ENCODE data around the gene CACNG1. TPM values are rescaled to one million over a fixed set of nuclear protein-coding genes. Genes with fewer than 3 reads are reported as not detected.

The CACNG1 gene, protein sequence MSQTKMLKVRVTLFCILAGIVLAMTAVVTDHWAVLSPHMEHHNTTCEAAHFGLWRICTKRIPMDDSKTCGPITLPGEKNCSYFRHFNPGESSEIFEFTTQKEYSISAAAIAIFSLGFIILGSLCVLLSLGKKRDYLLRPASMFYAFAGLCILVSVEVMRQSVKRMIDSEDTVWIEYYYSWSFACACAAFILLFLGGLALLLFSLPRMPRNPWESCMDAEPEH
- not detected for total RNA-seq
- polyA plus RNA-seq = not detected

DNA sequence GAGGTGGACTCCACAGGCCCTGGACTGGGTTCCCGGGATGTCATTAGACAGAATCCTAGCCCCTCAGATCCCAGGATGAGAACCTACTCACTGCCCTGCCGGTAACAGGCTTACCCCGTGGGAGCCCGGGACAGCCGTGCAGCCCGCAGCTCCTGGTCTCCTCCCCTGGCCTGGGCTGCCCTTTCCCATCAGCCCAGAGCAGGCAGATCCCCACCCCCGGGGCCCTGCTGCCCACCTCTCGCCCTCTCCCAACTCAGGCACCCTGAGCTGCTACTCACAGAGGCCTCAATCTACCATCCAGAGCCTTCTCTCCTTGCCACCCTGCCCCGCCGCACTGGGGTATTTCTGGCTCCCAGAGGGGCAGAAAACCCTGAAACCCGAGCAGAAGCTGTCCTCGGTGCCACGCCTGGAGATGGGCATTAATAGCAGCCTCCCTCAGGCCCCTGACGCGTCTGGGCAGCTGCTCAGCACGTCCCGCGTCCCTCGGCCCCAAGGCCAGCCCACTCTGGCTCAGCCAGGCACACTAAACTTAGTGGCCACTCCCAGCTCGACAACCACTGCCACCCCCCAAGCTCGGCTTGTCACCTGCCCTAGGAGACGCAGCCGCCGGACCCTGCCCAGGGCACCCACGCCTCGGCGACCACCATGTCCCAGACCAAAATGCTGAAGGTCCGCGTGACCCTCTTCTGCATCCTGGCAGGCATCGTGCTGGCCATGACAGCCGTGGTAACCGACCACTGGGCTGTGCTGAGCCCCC is at the start of gene CACNG1:
CACNG1 (plus strand) TSS at position 539 of the 757 bp plus-strand sequence; CDS start at position 646, 107 bp downstream.
- 93% methylated on average over 32 of the region's 32 CpGs for WGBS
- Histone ChIP-seq H3K4me3 (ENCODE audit: low read depth in 1 of 3, low read length in 3 of 3) (no peak within 1 kb of the TSS), H3K9me3 (ENCODE audit: control insufficient read depth in 4 of 4, low read length in 3 of 4) (peaks cover 2 to 9% (median 3%) of the 10 kb centered on the region in 4 donors), H3K36me3 (ENCODE audit: control insufficient read depth in 4 of 4, insufficient read depth in 3 of 4, low read depth in 1 of 4, low read length in 3 of 4) (no peaks in the 10 kb centered on the region), H3K27me3 (ENCODE audit: control insufficient read depth in 4 of 4, insufficient read depth in 4 of 4, low read length in 3 of 4) (no peaks in the 10 kb centered on the region), H3K27ac (ENCODE audit: low read depth in 1 of 2, low read length in 2 of 2) (no peak within 1 kb of the TSS), H3K4me1 (ENCODE audit: control insufficient read depth in 4 of 4, insufficient read depth in 4 of 4, low read length in 3 of 4) (no peaks in the 10 kb centered on the region), H3K9ac (ENCODE audit: low read depth in 1 of 2, low read length in 2 of 2) (no peak within 1 kb of the TSS)
- no peak for DNase-seq (ENCODE audit: low spot score)
- TF ChIP-seq, protein P1, sequence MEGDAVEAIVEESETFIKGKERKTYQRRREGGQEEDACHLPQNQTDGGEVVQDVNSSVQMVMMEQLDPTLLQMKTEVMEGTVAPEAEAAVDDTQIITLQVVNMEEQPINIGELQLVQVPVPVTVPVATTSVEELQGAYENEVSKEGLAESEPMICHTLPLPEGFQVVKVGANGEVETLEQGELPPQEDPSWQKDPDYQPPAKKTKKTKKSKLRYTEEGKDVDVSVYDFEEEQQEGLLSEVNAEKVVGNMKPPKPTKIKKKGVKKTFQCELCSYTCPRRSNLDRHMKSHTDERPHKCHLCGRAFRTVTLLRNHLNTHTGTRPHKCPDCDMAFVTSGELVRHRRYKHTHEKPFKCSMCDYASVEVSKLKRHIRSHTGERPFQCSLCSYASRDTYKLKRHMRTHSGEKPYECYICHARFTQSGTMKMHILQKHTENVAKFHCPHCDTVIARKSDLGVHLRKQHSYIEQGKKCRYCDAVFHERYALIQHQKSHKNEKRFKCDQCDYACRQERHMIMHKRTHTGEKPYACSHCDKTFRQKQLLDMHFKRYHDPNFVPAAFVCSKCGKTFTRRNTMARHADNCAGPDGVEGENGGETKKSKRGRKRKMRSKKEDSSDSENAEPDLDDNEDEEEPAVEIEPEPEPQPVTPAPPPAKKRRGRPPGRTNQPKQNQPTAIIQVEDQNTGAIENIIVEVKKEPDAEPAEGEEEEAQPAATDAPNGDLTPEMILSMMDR (IDR thresholded peaks at IDR 0.05; ENCODE audit: low read depth, low read length, missing input control) = no peak
- TF ChIP-seq, protein P2, sequence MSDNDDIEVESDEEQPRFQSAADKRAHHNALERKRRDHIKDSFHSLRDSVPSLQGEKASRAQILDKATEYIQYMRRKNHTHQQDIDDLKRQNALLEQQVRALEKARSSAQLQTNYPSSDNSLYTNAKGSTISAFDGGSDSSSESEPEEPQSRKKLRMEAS (IDR thresholded peaks at IDR 0.05) = no peak
- TF ChIP-seq SP1 (IDR thresholded peaks at IDR 0.05) = no peak
- no peak for TF ChIP-seq HNF4G (IDR thresholded peaks at IDR 0.05)
- TF ChIP-seq RAD21 (IDR thresholded peaks at IDR 0.05) = no peak
- TF ChIP-seq, protein P3, sequence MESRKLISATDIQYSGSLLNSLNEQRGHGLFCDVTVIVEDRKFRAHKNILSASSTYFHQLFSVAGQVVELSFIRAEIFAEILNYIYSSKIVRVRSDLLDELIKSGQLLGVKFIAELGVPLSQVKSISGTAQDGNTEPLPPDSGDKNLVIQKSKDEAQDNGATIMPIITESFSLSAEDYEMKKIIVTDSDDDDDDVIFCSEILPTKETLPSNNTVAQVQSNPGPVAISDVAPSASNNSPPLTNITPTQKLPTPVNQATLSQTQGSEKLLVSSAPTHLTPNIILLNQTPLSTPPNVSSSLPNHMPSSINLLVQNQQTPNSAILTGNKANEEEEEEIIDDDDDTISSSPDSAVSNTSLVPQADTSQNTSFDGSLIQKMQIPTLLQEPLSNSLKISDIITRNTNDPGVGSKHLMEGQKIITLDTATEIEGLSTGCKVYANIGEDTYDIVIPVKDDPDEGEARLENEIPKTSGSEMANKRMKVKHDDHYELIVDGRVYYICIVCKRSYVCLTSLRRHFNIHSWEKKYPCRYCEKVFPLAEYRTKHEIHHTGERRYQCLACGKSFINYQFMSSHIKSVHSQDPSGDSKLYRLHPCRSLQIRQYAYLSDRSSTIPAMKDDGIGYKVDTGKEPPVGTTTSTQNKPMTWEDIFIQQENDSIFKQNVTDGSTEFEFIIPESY (IDR thresholded peaks at IDR 0.05) = no peak
- no peak for TF ChIP-seq FOXA2 (IDR thresholded peaks at IDR 0.05)

DNA sequence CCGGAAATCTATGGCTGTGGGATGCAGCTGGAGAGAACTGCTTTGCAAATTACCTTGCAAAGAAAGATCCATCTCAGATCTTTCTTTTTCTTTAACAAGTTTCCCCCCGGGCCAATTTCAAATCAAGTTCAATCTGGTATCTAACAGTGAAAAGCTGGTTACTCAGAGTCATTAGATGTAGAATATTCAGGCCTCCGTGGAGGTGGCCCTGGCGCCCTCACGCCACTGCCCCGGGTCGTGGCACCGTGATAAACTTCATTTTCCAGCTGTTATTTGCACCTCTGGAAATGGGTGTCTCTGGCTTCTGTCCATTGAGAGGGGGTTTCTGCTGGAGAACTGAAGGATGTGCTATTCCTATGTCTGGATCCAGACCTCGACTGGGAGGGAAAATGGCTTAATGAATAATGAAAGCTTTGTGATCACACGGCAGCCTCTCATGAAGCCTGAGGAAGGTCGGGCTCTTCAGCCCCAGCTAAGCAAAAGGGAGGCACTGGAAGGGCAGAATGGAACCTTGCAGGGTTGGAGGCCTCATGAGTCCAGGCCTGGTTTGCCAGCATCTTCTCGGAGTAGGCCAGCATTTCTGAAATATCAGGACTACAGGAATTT is 49.3 kb upstream of the CACNG1 start:
- no peaks in the 10 kb centered on the region for H3K9me3 ChIP-seq (ENCODE audit: control insufficient read depth in 4 of 4, low read length in 3 of 4)
- H3K27ac ChIP-seq (ENCODE audit: low read depth in 1 of 2, low read length in 2 of 2) = no peak overlapping the region
- H3K4me1 ChIP-seq (ENCODE audit: control insufficient read depth in 4 of 4, insufficient read depth in 4 of 4, low read length in 3 of 4) = no peaks in the 10 kb centered on the region
- H3K4me3 ChIP-seq (ENCODE audit: low read depth in 1 of 3, low read length in 3 of 3) = no peak overlapping the region
- WGBS = 83% methylated on average over 12 of the region's 12 CpGs
- H3K36me3 ChIP-seq (ENCODE audit: control insufficient read depth in 4 of 4, insufficient read depth in 3 of 4, low read depth in 1 of 4, low read length in 3 of 4) = no peaks in the 10 kb centered on the region
- TF ChIP-seq EGR1 (IDR thresholded peaks at IDR 0.05; ENCODE audit: low read depth in 2 of 2) (no peak), HNF4G (IDR thresholded peaks at IDR 0.05) (no peak), HNF4A (conservative IDR thresholded peaks at IDR 0.05) (no peak), GABPA (IDR thresholded peaks at IDR 0.05 in 1 of 2, conservative IDR thresholded peaks at IDR 0.05 in 1 of 2) (no peak), FOXA2 (IDR thresholded peaks at IDR 0.05) (no peak)
- TF ChIP-seq, protein P2 (IDR thresholded peaks at IDR 0.05) = no peak
- TF ChIP-seq, protein P4, sequence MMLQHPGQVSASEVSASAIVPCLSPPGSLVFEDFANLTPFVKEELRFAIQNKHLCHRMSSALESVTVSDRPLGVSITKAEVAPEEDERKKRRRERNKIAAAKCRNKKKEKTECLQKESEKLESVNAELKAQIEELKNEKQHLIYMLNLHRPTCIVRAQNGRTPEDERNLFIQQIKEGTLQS (IDR thresholded peaks at IDR 0.05) = no peak
- no peak overlapping the region for H3K9ac ChIP-seq (ENCODE audit: low read depth in 1 of 2, low read length in 2 of 2)
- H3K27me3 ChIP-seq (ENCODE audit: control insufficient read depth in 4 of 4, insufficient read depth in 4 of 4, low read length in 3 of 4) = no peaks in the 10 kb centered on the region
- no peak for DNase-seq (ENCODE audit: low spot score)

Data from liver (tissue), 9 donors.